ENCODE measurements around the gene CD28.

DNA sequence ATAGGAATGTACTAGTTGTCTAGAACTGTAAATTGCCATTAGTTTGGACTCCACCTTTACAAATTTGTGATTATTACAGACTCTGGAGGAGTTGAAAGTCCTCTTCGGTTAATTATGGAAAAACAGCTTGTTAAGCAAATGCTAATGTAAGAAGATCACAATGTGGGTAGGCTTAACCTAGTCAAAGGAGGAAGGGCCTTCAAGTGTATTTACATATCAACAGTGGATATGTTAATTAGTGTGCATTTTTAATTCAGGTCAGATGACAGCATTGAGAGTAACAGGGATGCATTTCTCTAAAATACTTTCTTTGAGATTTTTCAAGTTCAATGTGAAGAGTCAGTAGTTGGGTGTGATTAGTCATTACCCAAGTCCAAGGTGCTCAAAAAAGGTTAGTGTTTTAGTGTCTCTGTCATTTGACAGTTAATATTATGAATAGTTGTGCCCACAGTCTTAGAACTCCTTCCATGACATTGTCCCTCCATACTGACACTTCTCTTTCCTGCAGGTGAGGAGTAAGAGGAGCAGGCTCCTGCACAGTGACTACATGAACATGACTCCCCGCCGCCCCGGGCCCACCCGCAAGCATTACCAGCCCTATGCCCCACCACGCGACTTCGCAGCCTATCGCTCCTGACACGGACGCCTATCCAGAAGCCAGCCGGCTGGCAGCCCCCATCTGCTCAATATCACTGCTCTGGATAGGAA is 28.0 kb downstream of the CD28 start:
- no peak for TF ChIP-seq POLR2A (IDR thresholded peaks at IDR 0.05)
- TF ChIP-seq CTCF (IDR thresholded peaks at IDR 0.05), result no peak
